ENCODE data around the gene AUP1.
"Not testable (repeated sequence)": the region's sequence is repeated elsewhere in the genome, so short reads cannot be mapped to it uniquely, and the experiment has no call there.

The AUP1 gene

GRCh38 chr2:74529357-74530238 is at the start of gene AUP1, which contains the start of gene HTRA2:
TSS of gene AUP1 (minus strand) at chr2:74529706. CDS start at chr2:74529629, 77 bp downstream.
TSS of gene HTRA2 (plus strand) at chr2:74529933. CDS start at chr2:74530007, 74 bp downstream.
- peak; percentile 99 for DNase-seq
- in situ Hi-C loops (cut with HindIII; ENCODE audit: low pct_ligation_motif_present, low pct_unique_long_range_greater_than_20kb, low sequenced_read_pairs) = no loop called here

- DNase-seq = no peak
- in situ Hi-C loops (cut with HindIII; ENCODE audit: low pct_ligation_motif_present, low pct_unique_long_range_greater_than_20kb, low sequenced_read_pairs) = no loop called here
These were observed 48.9 kb upstream of the AUP1 start for GRCh38 chr2:74578408-74578807.

GRCh38 chr2:74577448-74577847 is 47.9 kb upstream of the AUP1 start:
- in situ Hi-C loops (cut with HindIII; ENCODE audit: low pct_ligation_motif_present, low pct_unique_long_range_greater_than_20kb, low sequenced_read_pairs) = no loop called here

GRCh38 chr2:74576863-74577229 is 47.3 kb upstream of the AUP1 start:
- no peak for DNase-seq

More at GRCh38 chr2:74577448-74577847, 47.9 kb upstream of the AUP1 start:
- no peak for DNase-seq

GRCh38 chr2:74576211-74576862 is 46.8 kb upstream of the AUP1 start:
- DNase-seq = no peak
- in situ Hi-C loops (cut with HindIII; ENCODE audit: low pct_ligation_motif_present, low pct_unique_long_range_greater_than_20kb, low sequenced_read_pairs) = no loop called here

More at GRCh38 chr2:74576863-74577229, 47.3 kb upstream of the AUP1 start:
- in situ Hi-C loops (cut with HindIII; ENCODE audit: low pct_ligation_motif_present, low pct_unique_long_range_greater_than_20kb, low sequenced_read_pairs) = no loop called here

- no peak for DNase-seq
- in situ Hi-C loops (cut with HindIII; ENCODE audit: low pct_ligation_motif_present, low pct_unique_long_range_greater_than_20kb, low sequenced_read_pairs) = no loop called here
These were observed 45.8 kb upstream of the AUP1 start for GRCh38 chr2:74575320-74575719.

GRCh38 chr2:74573747-74574562 is 44.4 kb upstream of the AUP1 start:
- no peak for DNase-seq
- in situ Hi-C loops (cut with HindIII; ENCODE audit: low pct_ligation_motif_present, low pct_unique_long_range_greater_than_20kb, low sequenced_read_pairs) = no loop called here

- peak; percentile 14 for DNase-seq
- in situ Hi-C loops (cut with HindIII; ENCODE audit: low pct_ligation_motif_present, low pct_unique_long_range_greater_than_20kb, low sequenced_read_pairs) = no loop called here
These were observed 42.8 kb upstream of the AUP1 start for GRCh38 chr2:74572178-74572925.

GRCh38 chr2:74571058-74571457 is 41.6 kb upstream of the AUP1 start:
- in situ Hi-C loops (cut with HindIII; ENCODE audit: low pct_ligation_motif_present, low pct_unique_long_range_greater_than_20kb, low sequenced_read_pairs) = no loop called here
- no peak for DNase-seq

GRCh38 chr2:74569686-74570085 is 40.2 kb upstream of the AUP1 start:
- in situ Hi-C loops (cut with HindIII; ENCODE audit: low pct_ligation_motif_present, low pct_unique_long_range_greater_than_20kb, low sequenced_read_pairs) = no loop called here
- no peak for DNase-seq

GRCh38 chr2:74567881-74568280 is 38.4 kb upstream of the AUP1 start:
- DNase-seq = no peak

GRCh38 chr2:74566754-74567085 is 37.2 kb upstream of the AUP1 start:
- no peak for DNase-seq
- in situ Hi-C loops (cut with HindIII; ENCODE audit: low pct_ligation_motif_present, low pct_unique_long_range_greater_than_20kb, low sequenced_read_pairs) = no loop called here

More at GRCh38 chr2:74567881-74568280, 38.4 kb upstream of the AUP1 start:
- in situ Hi-C loops (cut with HindIII; ENCODE audit: low pct_ligation_motif_present, low pct_unique_long_range_greater_than_20kb, low sequenced_read_pairs) = no loop called here

- no peak for DNase-seq
- in situ Hi-C loops (cut with HindIII; ENCODE audit: low pct_ligation_motif_present, low pct_unique_long_range_greater_than_20kb, low sequenced_read_pairs) = no loop called here
These were observed 36.7 kb upstream of the AUP1 start for GRCh38 chr2:74566076-74566753.

- no peak for DNase-seq
- in situ Hi-C loops (cut with HindIII; ENCODE audit: low pct_ligation_motif_present, low pct_unique_long_range_greater_than_20kb, low sequenced_read_pairs) = no loop called here
These were observed 34.7 kb upstream of the AUP1 start for GRCh38 chr2:74564222-74564621.

GRCh38 chr2:74562126-74562775 is 32.7 kb upstream of the AUP1 start:
- in situ Hi-C loops (cut with HindIII; ENCODE audit: low pct_ligation_motif_present, low pct_unique_long_range_greater_than_20kb, low sequenced_read_pairs) = no loop called here
- DNase-seq = no peak

- in situ Hi-C loops (cut with HindIII; ENCODE audit: low pct_ligation_motif_present, low pct_unique_long_range_greater_than_20kb, low sequenced_read_pairs); DNase-seq: not testable (repeated sequence)
These were observed 31.5 kb upstream of the AUP1 start for GRCh38 chr2:74561022-74561421.

- in situ Hi-C loops (cut with HindIII; ENCODE audit: low pct_ligation_motif_present, low pct_unique_long_range_greater_than_20kb, low sequenced_read_pairs) = no loop called here
- no peak for DNase-seq
These were observed 31.1 kb upstream of the AUP1 start for GRCh38 chr2:74560591-74560990.

Measured in ACHN (cell line).